KBM-7 (cell line): ENCODE data around the gene MAN2A2.
"Not testable (repeated sequence)": the region's sequence is repeated elsewhere in the genome, so short reads cannot be mapped to it uniquely, and the experiment has no call there.

Source experiments
- DNase-seq: peaks from one replicate; pipeline ENCODE4 v3.0.0-alpha.2; 2015
- in situ Hi-C: fragments of 300-500 bp; cut with MboI; formaldehyde crosslinking; loops from 2 replicates; pipeline ENCODE4 v1.14.3; 2020; ENCODE audit warnings: low sequenced_read_pairs, low pct_unique_long_range_greater_than_20kb, mixed read lengths

Gene MAN2A2

GRCh38 chr15:90911906-90912769 is 9.0 kb downstream of the MAN2A2 start:
- in situ Hi-C loops = no loop called here
- no peak for DNase-seq

GRCh38 chr15:90912770-90913075 is 9.6 kb downstream of the MAN2A2 start:
- in situ Hi-C loops = no loop called here
- DNase-seq = no peak

GRCh38 chr15:90913398-90913944 is 10.4 kb downstream of the MAN2A2 start:
- in situ Hi-C loops = no loop called here
- DNase-seq = no peak

- DNase-seq = no peak
- in situ Hi-C loops = no loop called here
These were observed 11.4 kb downstream of the MAN2A2 start for GRCh38 chr15:90914305-90915080.

GRCh38 chr15:90915216-90915807 is 12.2 kb downstream of the MAN2A2 start:
- no peak for DNase-seq
- in situ Hi-C loops = no loop called here

GRCh38 chr15:90915808-90916440 is 12.8 kb downstream of the MAN2A2 start:
- DNase-seq = peak; percentile 92

GRCh38 chr15:90916461-90916860 is 13.4 kb downstream of the MAN2A2 start:
- in situ Hi-C loops = no loop called here
- no peak for DNase-seq

More at GRCh38 chr15:90915808-90916440, 12.8 kb downstream of the MAN2A2 start:
- in situ Hi-C loops = no loop called here

- no peak for DNase-seq
- in situ Hi-C loops = no loop called here
These were observed 14.5 kb downstream of the MAN2A2 start for GRCh38 chr15:90917569-90917968.

GRCh38 chr15:90918034-90918788 is 15.1 kb downstream of the MAN2A2 start:
- DNase-seq = no peak
- in situ Hi-C loops = no loop called here

GRCh38 chr15:90918835-90919234 is 15.7 kb downstream of the MAN2A2 start:
- no peak for DNase-seq
- in situ Hi-C loops = no loop called here

GRCh38 chr15:90921887-90922286 is 18.8 kb downstream of the MAN2A2 start:
- in situ Hi-C loops = no loop called here
- no peak for DNase-seq

GRCh38 chr15:90922712-90923322 is 19.7 kb downstream of the MAN2A2 start:
- DNase-seq, in situ Hi-C loops: not testable (repeated sequence)

GRCh38 chr15:90924375-90924774 is 21.3 kb downstream of the MAN2A2 start:
- in situ Hi-C loops = no loop called here
- no peak for DNase-seq

GRCh38 chr15:90926766-90927165 is 23.7 kb downstream of the MAN2A2 start:
- in situ Hi-C loops, DNase-seq: not testable (repeated sequence)

GRCh38 chr15:90928106-90928505 is 25.0 kb downstream of the MAN2A2 start:
- in situ Hi-C loops = not testable (repeated sequence)
- peak; percentile 8 for DNase-seq

GRCh38 chr15:90929246-90930019 is 26.3 kb downstream of the MAN2A2 start:
- in situ Hi-C loops = no loop called here
- DNase-seq = no peak

- DNase-seq = no peak
- in situ Hi-C loops = no loop called here
These were observed 27.9 kb downstream of the MAN2A2 start for GRCh38 chr15:90930861-90931574.
